H9 (cell line): ENCODE data around the gene PRTFDC1. TPM values are rescaled to one million over a fixed set of nuclear protein-coding genes. Genes with fewer than 3 reads are reported as not detected.

ENCODE experiments used
- DNase-seq: peaks from one replicate; pipeline ENCODE4 v3.0.0-alpha.2; 2017
- H2AFZ ChIP-seq: one replicate; pipeline ENCODE4 v1.6.1; 2013; ENCODE audit warnings: mild to moderate bottlenecking, low read length, control low read depth, moderate library complexity
- H2AK5ac ChIP-seq: 2 replicates; pipeline ENCODE4 v1.6.1; 2013; ENCODE audit warnings: low read length, control low read depth, mixed read lengths; ENCODE audit not compliant: insufficient read length
- H2BK120ac ChIP-seq: one replicate; pipeline ENCODE4 v1.6.1; 2013; ENCODE audit warnings: low read depth, mild to moderate bottlenecking, low read length, control low read depth, inconsistent platforms; ENCODE audit not compliant: poor library complexity, severe bottlenecking
- H2BK12ac ChIP-seq: 2 replicates; pipeline ENCODE4 v1.6.1; 2013; ENCODE audit warnings: low read length, control low read depth, mixed read lengths, low read depth; ENCODE audit not compliant: insufficient read length
- H2BK15ac ChIP-seq: 2 replicates; pipeline ENCODE4 v1.6.1; 2013; ENCODE audit warnings: low read depth, low read length, control low read depth
- H2BK20ac ChIP-seq: one replicate; pipeline ENCODE4 v1.6.1; 2013; ENCODE audit warnings: low read depth, mild to moderate bottlenecking, low read length, control low read depth, inconsistent platforms; ENCODE audit not compliant: poor library complexity, severe bottlenecking
- H2BK5ac ChIP-seq: 2 replicates; pipeline ENCODE4 v1.6.1; 2013; ENCODE audit warnings: low read length, control low read depth, mixed read lengths; ENCODE audit not compliant: insufficient read length
- H3K14ac ChIP-seq: 2 replicates; pipeline ENCODE4 v1.6.1; 2013; ENCODE audit warnings: low read length, control low read depth; ENCODE audit not compliant: insufficient read depth
- H3K18ac ChIP-seq: 2 replicates; pipeline ENCODE4 v1.6.1; 2013; ENCODE audit warnings: low read depth, mild to moderate bottlenecking, mixed read lengths, low read length, control low read depth; ENCODE audit not compliant: insufficient read length
- H3K23ac ChIP-seq: 2 replicates; pipeline ENCODE4 v1.6.1; 2013; ENCODE audit warnings: low read length, control low read depth, mixed read lengths, low read depth; ENCODE audit not compliant: insufficient read length
- H3K23me2 ChIP-seq: 2 replicates; pipeline ENCODE4 v1.6.1; 2013; ENCODE audit warnings: low read depth, mild to moderate bottlenecking, mixed read lengths, low read length, control low read depth; ENCODE audit not compliant: insufficient read length, poor library complexity, severe bottlenecking
- H3K27ac ChIP-seq: 2 replicates; pipeline ENCODE4 v1.5.1; 2013; ENCODE audit warnings: low read length, control low read depth, mixed read lengths, low read depth; ENCODE audit not compliant: insufficient read length
- H3K27me3 ChIP-seq: 2 replicates; pipeline ENCODE4 v1.6.1; 2013; ENCODE audit warnings: low read length, control low read depth, inconsistent platforms; ENCODE audit not compliant: insufficient read depth
- H3K4ac ChIP-seq: 2 replicates; pipeline ENCODE4 v1.6.1; 2013; ENCODE audit warnings: low read depth, mild to moderate bottlenecking, control low read depth, inconsistent platforms, low read length, moderate library complexity
- H3K4me1 ChIP-seq: 2 replicates; pipeline ENCODE4 v1.6.1; 2013; ENCODE audit warnings: low read length, control low read depth, inconsistent platforms; ENCODE audit not compliant: insufficient read depth
- H3K4me2 ChIP-seq: 2 replicates; pipeline ENCODE4 v1.6.1; 2013; ENCODE audit warnings: low read length, control low read depth, mixed read lengths; ENCODE audit not compliant: insufficient read length, insufficient read depth
- H3K56ac ChIP-seq: 2 replicates; pipeline ENCODE4 v1.6.1; 2013; ENCODE audit warnings: low read depth, mild to moderate bottlenecking, mixed read lengths, low read length, control low read depth; ENCODE audit not compliant: insufficient read length
- H3K79me1 ChIP-seq: 2 replicates; pipeline ENCODE4 v1.6.1; 2013; ENCODE audit warnings: low read depth, mild to moderate bottlenecking, moderate library complexity, low read length, control low read depth, inconsistent platforms; ENCODE audit not compliant: insufficient read depth, poor library complexity, severe bottlenecking
- H3K79me2 ChIP-seq: 2 replicates; pipeline ENCODE4 v1.6.1; 2013; ENCODE audit warnings: low read length, control low read depth, inconsistent platforms; ENCODE audit not compliant: insufficient read depth
- H3K9ac ChIP-seq: 2 replicates; pipeline ENCODE4 v1.6.1; 2013; ENCODE audit warnings: low read length, control low read depth, mixed read lengths; ENCODE audit not compliant: insufficient read length; ENCODE audit errors: extremely low read depth
- H3K9me3 ChIP-seq: one replicate; pipeline ENCODE4 v1.6.1; 2013; ENCODE audit warnings: low read depth, low read length, inconsistent platforms; ENCODE audit not compliant: control insufficient read depth
- H3T11ph ChIP-seq: one replicate; pipeline ENCODE4 v1.6.1; 2013; ENCODE audit warnings: mild to moderate bottlenecking, low read length, control low read depth, inconsistent platforms
- H4K20me1 ChIP-seq: one replicate; pipeline ENCODE4 v1.6.1; 2013; ENCODE audit not compliant: control insufficient read depth, insufficient read length, insufficient read depth
- H4K5ac ChIP-seq: 2 replicates; pipeline ENCODE4 v1.6.1; 2013; ENCODE audit warnings: low read depth, mild to moderate bottlenecking, mixed read lengths, low read length, control low read depth; ENCODE audit not compliant: insufficient read length
- H4K8ac ChIP-seq: replicated peaks from 2 replicates; pipeline ENCODE4 v1.6.1; 2013; ENCODE audit warnings: low read length, control low read depth, mixed read lengths, low read depth; ENCODE audit not compliant: insufficient read length
- H4K91ac ChIP-seq: 2 replicates; pipeline ENCODE4 v1.6.1; 2013; ENCODE audit warnings: low read depth, mild to moderate bottlenecking, moderate library complexity, mixed read lengths, low read length, control low read depth; ENCODE audit not compliant: insufficient read length
- H3K27ac Mint-ChIP-seq, 3 experiments: 2 replicates in 2 of 3; 3 replicates in 1 of 3; pipeline ENCODE4 v1.8.0; 2020 to 2021; ENCODE audit warnings: mixed read lengths in 3 of 3, mild to moderate bottlenecking in 1 of 3, moderate library complexity in 1 of 3
- H3K27me3 Mint-ChIP-seq: 2 replicates; pipeline ENCODE4 v1.8.0; 2021; ENCODE audit warnings: low read depth, mild to moderate bottlenecking, moderate library complexity, mixed read lengths
- H3K36me3 Mint-ChIP-seq, 3 experiments: 2 replicates in 2 of 3; 3 replicates in 1 of 3; pipeline ENCODE4 v1.8.0; 2020 to 2021; ENCODE audit warnings: low read depth in 3 of 3, mixed read lengths in 3 of 3; ENCODE audit not compliant: insufficient read depth in 1 of 3
- H3K4me1 Mint-ChIP-seq, 2 experiments: 2 replicates each; pipeline ENCODE4 v1.8.0; 2020; ENCODE audit warnings: mixed read lengths in 2 of 2
- H3K4me3 Mint-ChIP-seq, 2 experiments: 2 replicates in 1 of 2; 3 replicates in 1 of 2; pipeline ENCODE4 v1.8.0; 2020 to 2021; ENCODE audit warnings: mild to moderate bottlenecking in 2 of 2, mixed read lengths in 2 of 2, moderate library complexity in 1 of 2
- H3K9me3 Mint-ChIP-seq, 2 experiments: 2 replicates in 1 of 2; 3 replicates in 1 of 2; pipeline ENCODE4 v1.8.0; 2020; ENCODE audit warnings: mild to moderate bottlenecking in 2 of 2, mixed read lengths in 2 of 2, moderate library complexity in 1 of 2
- CTCF ChIP-seq: fragments of 200-600 bp; sonication (generic); conservative IDR thresholded peaks from 3 replicates; pipeline ENCODE4 v1.8.0; 2021; ENCODE audit warnings: antibody characterized with exemption, mild to moderate bottlenecking
- WGBS: extraction: QIAGEN DNeasy Blood & Tissue Kit; methylation state at CpG from one replicate; pipeline ENCODE4 v1.1.7; 2013; ENCODE audit warnings: missing lambda C conversion rate, low lambda C conversion rate, mixed read lengths; ENCODE audit not compliant: insufficient read length; ENCODE audit errors: extremely low coverage; 5-methylcytosine and 5-hydroxymethylcytosine counted together
- total RNA-seq: library from RNA; stranded (reverse); gene quantifications from 2 replicates; pipeline ENCODE4 v1.2.1, GENCODE V29; 2021

The PRTFDC1 gene
- total RNA-seq, 1 experiment from 2014 or later: 7.5 TPM

GRCh38 chr10:24993237-24993958, 41.0 kb upstream of the PRTFDC1 start:
- Histone ChIP-seq H3K23ac (no peak overlapping the region), H3K4me1 (no peaks in the 10 kb centered on the region), H3K23me2 (no peaks in the 10 kb centered on the region), H3K79me1 (no peaks in the 10 kb centered on the region), H3K4ac (no peak overlapping the region), H3K79me2 (no peaks in the 10 kb centered on the region), H2AFZ (no peak overlapping the region), H3K9me3 (no peaks in the 10 kb centered on the region), H3K4me2 (no peak overlapping the region), H2BK120ac (no peak overlapping the region), H3K18ac (no peak overlapping the region), H3K14ac (no peak overlapping the region), H2BK20ac (no peak overlapping the region), H3T11ph (no peak overlapping the region), H4K8ac (no peak overlapping the region), H2AK5ac (no peak overlapping the region), H3K27ac (no peak overlapping the region), H2BK12ac (no peak overlapping the region), H3K9ac (no peak overlapping the region), H3K56ac (no peak overlapping the region), H4K91ac (no peak overlapping the region), H2BK15ac (no peak overlapping the region), H4K20me1 (no peaks in the 10 kb centered on the region), H3K27me3 (no peaks in the 10 kb centered on the region), H2BK5ac (no peak overlapping the region), H4K5ac (no peak overlapping the region)
- H3K36me3 Mint-ChIP-seq: no peaks in the 10 kb centered on the region
- DNase-seq: no peak
- no peaks in the 10 kb centered on the region for H3K9me3 Mint-ChIP-seq
- H3K4me3 Mint-ChIP-seq: no peak overlapping the region
- H3K4me1 Mint-ChIP-seq: no peaks in the 10 kb centered on the region
- no peaks in the 10 kb centered on the region for H3K27me3 Mint-ChIP-seq
- H3K27ac Mint-ChIP-seq: no peak overlapping the region
- no CpG with 5 or more reads among the region's 1 CpG for WGBS
- TF ChIP-seq CTCF: no peak
